HepG2 (cell line): Measurements from ENCODE around the gene DHCR7. TPM values are rescaled to one million over a fixed set of nuclear protein-coding genes. Genes with fewer than 3 reads are reported as not detected.

Experiments used
- ELF3 ChIP-seq: IDR thresholded peaks from 2 replicates; pipeline ENCODE4 v1.6.1; 2016; ENCODE audit warnings: missing genetic modification reagents, missing compliant biosample characterization
- HOXA9 ChIP-seq: sonication (generic); formaldehyde crosslinking; IDR thresholded peaks from 2 replicates; pipeline ENCODE4 v1.8.1; 2022; ENCODE audit warnings: missing genetic modification reagents, mild to moderate bottlenecking, moderate library complexity, borderline replicate concordance
- HOXD1 ChIP-seq: sonication (generic); formaldehyde crosslinking; IDR thresholded peaks from 2 replicates; pipeline ENCODE4 v1.5.0; 2020; ENCODE audit warnings: missing genetic modification reagents
- KAT7 ChIP-seq: IDR thresholded peaks from 2 replicates; pipeline ENCODE4 v1.6.1; 2018; ENCODE audit warnings: borderline replicate concordance, missing compliant biosample characterization
- KLF16 ChIP-seq, 2 experiments: sonication (generic) in 1 of 2; formaldehyde crosslinking in 1 of 2; IDR thresholded peaks; 2 replicates each; pipeline versions ENCODE4 v1.6.1 to v1.8.0; 2016 to 2023; ENCODE audit warnings: missing genetic modification reagents in 2 of 2, missing compliant biosample characterization in 1 of 2
- MED8 ChIP-seq: sonication (generic); formaldehyde crosslinking; IDR thresholded peaks from 2 replicates; pipeline ENCODE4 v1.8.1; 2023; ENCODE audit warnings: mild to moderate bottlenecking, missing genetic modification reagents; ENCODE audit not compliant: insufficient replicate concordance
- RFX3 ChIP-seq: IDR thresholded peaks from 2 replicates; pipeline ENCODE4 v1.6.1; 2016; ENCODE audit warnings: missing biosample characterization, missing genetic modification reagents
- SIN3A ChIP-seq: IDR thresholded peaks from 2 replicates; pipeline ENCODE4 v1.6.1; 2011; ENCODE audit warnings: low read depth, mild to moderate bottlenecking, control low read depth, low read length, borderline replicate concordance
- SMAD9 ChIP-seq: sonication (generic); formaldehyde crosslinking; IDR thresholded peaks from 2 replicates; pipeline ENCODE4 v1.5.1; 2020; ENCODE audit warnings: mild to moderate bottlenecking, missing genetic modification reagents
- SSRP1 ChIP-seq: IDR thresholded peaks from 2 replicates; pipeline ENCODE4 v1.6.1; 2016; ENCODE audit warnings: control low read depth
- STAG1 ChIP-seq: sonication (generic); formaldehyde crosslinking; IDR thresholded peaks from 2 replicates; pipeline ENCODE4 v1.4.0; 2020; ENCODE audit warnings: missing genetic modification reagents
- ZFY ChIP-seq: sonication (generic); formaldehyde crosslinking; IDR thresholded peaks from 2 replicates; pipeline ENCODE4 v1.4.0; 2020; ENCODE audit warnings: missing genetic modification reagents
- ZNF180 ChIP-seq: sonication (generic); formaldehyde crosslinking; IDR thresholded peaks from 2 replicates; pipeline ENCODE4 v1.4.0; 2020; ENCODE audit warnings: low read depth, missing genetic modification reagents, borderline replicate concordance
- ZNF589 ChIP-seq: sonication (generic); formaldehyde crosslinking; conservative IDR thresholded peaks from 2 replicates; pipeline ENCODE4 v1.8.0; 2022; ENCODE audit warnings: mild to moderate bottlenecking, moderate library complexity, missing genetic modification reagents
- ZNF747 ChIP-seq: sonication (generic); formaldehyde crosslinking; IDR thresholded peaks from 2 replicates; pipeline ENCODE4 v1.8.1; 2023; ENCODE audit warnings: missing genetic modification reagents, mild to moderate bottlenecking, borderline replicate concordance
- ZNF761 ChIP-seq: sonication (generic); formaldehyde crosslinking; conservative IDR thresholded peaks from 2 replicates; pipeline ENCODE4 v1.4.0; 2020; ENCODE audit warnings: mild to moderate bottlenecking, missing genetic modification reagents
- ZNF768 ChIP-seq: sonication (generic); formaldehyde crosslinking; IDR thresholded peaks from 2 replicates; pipeline ENCODE4 v1.4.0; 2020; ENCODE audit warnings: missing genetic modification reagents
- ZNF772 ChIP-seq: sonication (generic); formaldehyde crosslinking; IDR thresholded peaks from 2 replicates; pipeline ENCODE4 v1.5.0; 2020; ENCODE audit warnings: mild to moderate bottlenecking, missing genetic modification reagents
- polyA plus RNA-seq, 8 experiments: library from polyadenylated mRNA; depleted of rRNA in 3 of 8; stranded (reverse) in 7 of 8; unstranded in 1 of 8; fragments of >200 nt; fragmentation: Illumina TruSeq in 4 of 8; extraction: Trizol in 4 of 8; gene quantifications; 2 replicates each; pipeline versions ENCODE4 v1.2.1 to v1.2.3, GENCODE V29; 2011 to 2016; ENCODE audit warnings: low read depth in 4 of 8, missing spikeins in 1 of 8, mixed read lengths in 1 of 8; ENCODE audit not compliant: insufficient read depth in 1 of 8
- total RNA-seq, 5 experiments: library from RNA; depleted of rRNA; stranded (reverse); fragments of >200 nt; fragmentation: Illumina TruSeq; extraction: Trizol; gene quantifications; 2 replicates each; pipeline ENCODE4 v1.2.3, GENCODE V29; 2016; ENCODE audit warnings: low read depth in 1 of 5
- TF ChIP-seq, protein P1 (sequence below): sonication (generic); formaldehyde crosslinking; conservative IDR thresholded peaks from 2 replicates; pipeline ENCODE4 v1.8.0; 2022; ENCODE audit warnings: mild to moderate bottlenecking, moderate library complexity, missing genetic modification reagents
- TF ChIP-seq, protein P2 (sequence below): IDR thresholded peaks from 2 replicates; pipeline ENCODE4 v1.6.1; 2016; ENCODE audit warnings: low read depth, control low read depth
- TF ChIP-seq, protein P3 (sequence below): sonication (generic); formaldehyde crosslinking; IDR thresholded peaks from 2 replicates; pipeline ENCODE4 v1.5.0; 2020; ENCODE audit warnings: missing genetic modification reagents
- TF ChIP-seq, protein P4 (sequence below): sonication (generic); formaldehyde crosslinking; IDR thresholded peaks from 2 replicates; pipeline ENCODE4 v1.8.1; 2023; ENCODE audit warnings: mild to moderate bottlenecking, missing genetic modification reagents
- TF ChIP-seq, protein P5 (sequence below): sonication (generic); formaldehyde crosslinking; IDR thresholded peaks from 2 replicates; pipeline ENCODE4 v1.4.0; 2020; ENCODE audit warnings: low read depth, mild to moderate bottlenecking, missing genetic modification reagents

The DHCR7 gene
- total and polyA plus RNA-seq, 2 of the 13 experiments (the other 11 are each of a cell fraction or from before 2014, with no cell fraction given) = 96.0 to 143 TPM

DNA sequence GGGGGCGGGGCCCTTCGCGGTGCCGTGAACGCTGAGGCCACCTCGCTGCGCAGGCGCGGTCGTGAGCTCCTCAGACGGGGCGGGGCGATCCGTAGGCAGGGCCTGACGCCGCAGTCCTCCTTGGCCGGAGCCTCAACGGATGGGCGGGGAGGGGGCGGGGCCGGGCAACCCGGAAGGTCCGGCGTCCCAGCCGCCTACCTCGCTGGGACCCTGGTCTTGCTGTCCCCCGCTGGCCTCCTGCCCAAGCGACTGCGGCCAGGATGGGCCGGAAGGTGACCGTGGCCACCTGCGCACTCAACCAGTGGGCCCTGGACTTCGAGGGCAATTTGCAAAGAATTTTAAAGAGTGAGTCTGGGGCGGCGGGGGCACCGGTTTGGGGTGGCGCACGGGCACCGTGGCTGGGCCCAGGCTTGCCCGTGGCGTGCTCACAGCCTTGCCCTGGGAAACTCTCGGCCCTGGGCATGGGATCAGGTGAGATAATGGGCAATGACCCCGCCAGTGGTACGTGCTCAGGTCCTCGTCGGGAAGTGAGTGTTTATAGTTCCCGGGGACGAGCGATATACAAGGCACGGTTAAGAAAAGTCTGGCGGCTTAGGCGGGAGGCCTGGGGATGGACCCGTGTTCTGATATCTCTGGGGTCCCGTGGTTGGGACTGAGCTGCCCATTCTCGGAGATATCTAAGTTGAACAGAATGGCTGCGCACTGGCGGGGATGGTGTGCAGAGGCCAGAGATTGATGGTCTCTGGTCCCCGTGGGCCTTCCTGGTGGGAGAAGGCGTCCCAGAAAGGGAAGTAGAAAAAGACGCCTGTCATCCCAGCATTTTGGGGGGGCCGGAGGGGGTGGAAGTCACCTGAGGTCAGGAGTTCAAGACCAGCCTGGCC lies 5.1 kb upstream of the DHCR7 start, which contains the start of gene NADSYN1 (continued):
- TF ChIP-seq, protein P1, sequence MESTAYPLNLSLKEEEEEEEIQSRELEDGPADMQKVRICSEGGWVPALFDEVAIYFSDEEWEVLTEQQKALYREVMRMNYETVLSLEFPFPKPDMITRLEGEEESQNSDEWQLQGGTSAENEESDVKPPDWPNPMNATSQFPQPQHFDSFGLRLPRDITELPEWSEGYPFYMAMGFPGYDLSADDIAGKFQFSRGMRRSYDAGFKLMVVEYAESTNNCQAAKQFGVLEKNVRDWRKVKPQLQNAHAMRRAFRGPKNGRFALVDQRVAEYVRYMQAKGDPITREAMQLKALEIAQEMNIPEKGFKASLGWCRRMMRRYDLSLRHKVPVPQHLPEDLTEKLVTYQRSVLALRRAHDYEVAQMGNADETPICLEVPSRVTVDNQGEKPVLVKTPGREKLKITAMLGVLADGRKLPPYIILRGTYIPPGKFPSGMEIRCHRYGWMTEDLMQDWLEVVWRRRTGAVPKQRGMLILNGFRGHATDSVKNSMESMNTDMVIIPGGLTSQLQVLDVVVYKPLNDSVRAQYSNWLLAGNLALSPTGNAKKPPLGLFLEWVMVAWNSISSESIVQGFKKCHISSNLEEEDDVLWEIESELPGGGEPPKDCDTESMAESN = peak; percentile 70; the same call in 1 of the 2 replicates
- TF ChIP-seq STAG1 (CRISPR knock-in tag) (0 out of 2 replicates have a peak, but pooled peaks have one; percentile 5), ZNF772 (CRISPR knock-in tag) (peak; percentile 33; the same call in 1 of the 2 replicates), HOXD1 (CRISPR knock-in tag) (0 out of 2 replicates have a peak, but pooled peaks have one; percentile 20), ZNF768 (CRISPR knock-in tag) (peak; percentile 31; the same call in 1 of the 2 replicates), ZNF180 (CRISPR knock-in tag) (no peak), ELF3 (peak; percentile 72; the same call in 1 of the 2 replicates), KLF16 (CRISPR knock-in tag; IDR thresholded peaks at IDR 0.05) (peak in 1 of 2 experiments; percentile 20; a peak in 1 of 4 replicates), ZNF589 (CRISPR knock-in tag) (peak; percentile 65), ZNF761 (peak; percentile 69; the same call in 1 of the 2 replicates), HOXA9 (CRISPR knock-in tag) (no peak), ZNF747 (CRISPR knock-in tag) (no peak), MED8 (CRISPR knock-in tag) (peak; percentile 34), SSRP1 (CRISPR knock-in tag) (no peak), SMAD9 (CRISPR knock-in tag) (no peak), RFX3 (CRISPR knock-in tag) (no peak), ZFY (CRISPR knock-in tag) (peak; percentile 86), SIN3A (peak; percentile 64; the same call in 1 of the 2 replicates), KAT7 (CRISPR knock-in tag) (peak; percentile 55; the same call in 1 of the 2 replicates)
- TF ChIP-seq, protein P2, sequence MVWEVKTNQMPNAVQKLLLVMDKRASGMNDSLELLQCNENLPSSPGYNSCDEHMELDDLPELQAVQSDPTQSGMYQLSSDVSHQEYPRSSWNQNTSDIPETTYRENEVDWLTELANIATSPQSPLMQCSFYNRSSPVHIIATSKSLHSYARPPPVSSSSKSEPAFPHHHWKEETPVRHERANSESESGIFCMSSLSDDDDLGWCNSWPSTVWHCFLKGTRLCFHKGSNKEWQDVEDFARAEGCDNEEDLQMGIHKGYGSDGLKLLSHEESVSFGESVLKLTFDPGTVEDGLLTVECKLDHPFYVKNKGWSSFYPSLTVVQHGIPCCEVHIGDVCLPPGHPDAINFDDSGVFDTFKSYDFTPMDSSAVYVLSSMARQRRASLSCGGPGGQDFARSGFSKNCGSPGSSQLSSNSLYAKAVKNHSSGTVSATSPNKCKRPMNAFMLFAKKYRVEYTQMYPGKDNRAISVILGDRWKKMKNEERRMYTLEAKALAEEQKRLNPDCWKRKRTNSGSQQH (CRISPR knock-in tag) = peak; percentile 68; the same call in 1 of the 2 replicates
- TF ChIP-seq, protein P3, sequence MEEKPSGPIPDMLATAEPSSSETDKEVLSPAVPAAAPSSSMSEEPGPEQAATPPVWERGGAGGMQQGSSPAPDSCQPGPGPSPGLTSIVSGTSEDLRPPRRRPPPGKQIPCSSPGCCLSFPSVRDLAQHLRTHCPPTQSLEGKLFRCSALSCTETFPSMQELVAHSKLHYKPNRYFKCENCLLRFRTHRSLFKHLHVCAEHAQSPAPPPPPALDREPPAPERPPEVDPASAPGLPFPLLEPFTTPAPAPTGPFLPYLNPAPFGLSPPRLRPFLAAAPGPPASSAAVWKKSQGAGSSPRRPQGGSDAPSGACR (CRISPR knock-in tag) = peak; percentile 79; the same call in 1 of the 2 replicates
- TF ChIP-seq, protein P4, sequence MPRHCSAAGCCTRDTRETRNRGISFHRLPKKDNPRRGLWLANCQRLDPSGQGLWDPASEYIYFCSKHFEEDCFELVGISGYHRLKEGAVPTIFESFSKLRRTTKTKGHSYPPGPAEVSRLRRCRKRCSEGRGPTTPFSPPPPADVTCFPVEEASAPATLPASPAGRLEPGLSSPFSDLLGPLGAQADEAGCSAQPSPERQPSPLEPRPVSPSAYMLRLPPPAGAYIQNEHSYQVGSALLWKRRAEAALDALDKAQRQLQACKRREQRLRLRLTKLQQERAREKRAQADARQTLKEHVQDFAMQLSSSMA = no peak
- TF ChIP-seq, protein P5, sequence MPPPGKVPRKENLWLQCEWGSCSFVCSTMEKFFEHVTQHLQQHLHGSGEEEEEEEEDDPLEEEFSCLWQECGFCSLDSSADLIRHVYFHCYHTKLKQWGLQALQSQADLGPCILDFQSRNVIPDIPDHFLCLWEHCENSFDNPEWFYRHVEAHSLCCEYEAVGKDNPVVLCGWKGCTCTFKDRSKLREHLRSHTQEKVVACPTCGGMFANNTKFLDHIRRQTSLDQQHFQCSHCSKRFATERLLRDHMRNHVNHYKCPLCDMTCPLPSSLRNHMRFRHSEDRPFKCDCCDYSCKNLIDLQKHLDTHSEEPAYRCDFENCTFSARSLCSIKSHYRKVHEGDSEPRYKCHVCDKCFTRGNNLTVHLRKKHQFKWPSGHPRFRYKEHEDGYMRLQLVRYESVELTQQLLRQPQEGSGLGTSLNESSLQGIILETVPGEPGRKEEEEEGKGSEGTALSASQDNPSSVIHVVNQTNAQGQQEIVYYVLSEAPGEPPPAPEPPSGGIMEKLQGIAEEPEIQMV (CRISPR knock-in tag) = no peak
